ENCODE measurements around the gene SLCO2B1. TPM values are rescaled to one million over a fixed set of nuclear protein-coding genes. Genes with fewer than 3 reads are reported as not detected.

The SLCO2B1 gene
- total RNA-seq, 1 experiment from 2014 or later = 1.0 TPM

DNA sequence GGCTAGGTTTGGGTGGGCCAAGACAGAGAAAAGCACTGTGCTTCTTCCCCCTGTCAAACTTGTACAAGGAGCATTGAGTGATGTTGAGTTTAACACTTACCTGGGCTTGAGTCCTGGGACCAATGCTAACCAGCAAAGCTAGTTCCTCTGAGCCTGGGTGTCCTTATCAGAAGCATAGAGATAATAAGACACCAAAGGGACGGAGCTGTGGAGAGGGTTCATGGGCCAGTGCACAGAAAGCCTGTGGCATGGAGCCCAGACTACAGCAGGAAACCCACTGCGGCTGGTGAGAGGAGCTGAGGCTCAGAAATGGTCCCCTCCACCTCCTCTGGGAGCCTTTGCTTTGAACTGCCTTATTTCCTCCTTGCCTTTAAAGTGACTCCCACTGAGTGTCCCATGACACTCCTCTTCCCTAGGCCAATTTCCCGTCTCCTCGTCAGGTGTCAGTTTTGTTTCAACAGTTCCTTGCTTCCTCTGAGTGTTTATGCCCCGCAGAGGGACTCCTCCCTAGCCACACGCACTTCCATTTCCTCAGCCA lies 9.4 kb downstream of the SLCO2B1 start:
- no peak overlapping the region for H3K27ac ChIP-seq (ENCODE audit: low read depth, low read length, poor library complexity, severe bottlenecking)
- ChIA-PET POLR2A (ENCODE audit: low non-redundant PET) (no interaction called here), CTCF (no interaction called here)
- peak; percentile 53 for DNase-seq (ENCODE audit: low spot score)
- H3K36me3 ChIP-seq (ENCODE audit: insufficient read depth, low read length, poor library complexity, severe bottlenecking) = no peaks in the 10 kb centered on the region
- no peaks in the 10 kb centered on the region for H3K9me3 ChIP-seq (ENCODE audit: low read depth, low read length, poor library complexity, severe bottlenecking)
- no peak overlapping the region for H3K4me3 ChIP-seq (ENCODE audit: low read depth, low read length, poor library complexity, severe bottlenecking)
- BruUV-seq (replicated peaks) = no TSS peak
- TF ChIP-seq, protein P1, sequence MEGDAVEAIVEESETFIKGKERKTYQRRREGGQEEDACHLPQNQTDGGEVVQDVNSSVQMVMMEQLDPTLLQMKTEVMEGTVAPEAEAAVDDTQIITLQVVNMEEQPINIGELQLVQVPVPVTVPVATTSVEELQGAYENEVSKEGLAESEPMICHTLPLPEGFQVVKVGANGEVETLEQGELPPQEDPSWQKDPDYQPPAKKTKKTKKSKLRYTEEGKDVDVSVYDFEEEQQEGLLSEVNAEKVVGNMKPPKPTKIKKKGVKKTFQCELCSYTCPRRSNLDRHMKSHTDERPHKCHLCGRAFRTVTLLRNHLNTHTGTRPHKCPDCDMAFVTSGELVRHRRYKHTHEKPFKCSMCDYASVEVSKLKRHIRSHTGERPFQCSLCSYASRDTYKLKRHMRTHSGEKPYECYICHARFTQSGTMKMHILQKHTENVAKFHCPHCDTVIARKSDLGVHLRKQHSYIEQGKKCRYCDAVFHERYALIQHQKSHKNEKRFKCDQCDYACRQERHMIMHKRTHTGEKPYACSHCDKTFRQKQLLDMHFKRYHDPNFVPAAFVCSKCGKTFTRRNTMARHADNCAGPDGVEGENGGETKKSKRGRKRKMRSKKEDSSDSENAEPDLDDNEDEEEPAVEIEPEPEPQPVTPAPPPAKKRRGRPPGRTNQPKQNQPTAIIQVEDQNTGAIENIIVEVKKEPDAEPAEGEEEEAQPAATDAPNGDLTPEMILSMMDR (conservative IDR thresholded peaks at IDR 0.05; ENCODE audit: low read depth, low read length) = no peak
- TF ChIP-seq EZH2 (IDR thresholded peaks at IDR 0.05; ENCODE audit: borderline replicate concordance, low read depth, low read length, poor library complexity, severe bottlenecking) = no peak
- intact Hi-C loops (cut with micrococcal nuclease; ENCODE audit: unreplicated experiment) = no loop called here
- no peaks in the 10 kb centered on the region for H3K4me1 ChIP-seq (ENCODE audit: insufficient read depth, low read length, poor library complexity, severe bottlenecking)
- no peaks in the 10 kb centered on the region for H3K27me3 ChIP-seq (replicated peaks; ENCODE audit: insufficient read depth, low read depth, low read length, poor library complexity)

DNA sequence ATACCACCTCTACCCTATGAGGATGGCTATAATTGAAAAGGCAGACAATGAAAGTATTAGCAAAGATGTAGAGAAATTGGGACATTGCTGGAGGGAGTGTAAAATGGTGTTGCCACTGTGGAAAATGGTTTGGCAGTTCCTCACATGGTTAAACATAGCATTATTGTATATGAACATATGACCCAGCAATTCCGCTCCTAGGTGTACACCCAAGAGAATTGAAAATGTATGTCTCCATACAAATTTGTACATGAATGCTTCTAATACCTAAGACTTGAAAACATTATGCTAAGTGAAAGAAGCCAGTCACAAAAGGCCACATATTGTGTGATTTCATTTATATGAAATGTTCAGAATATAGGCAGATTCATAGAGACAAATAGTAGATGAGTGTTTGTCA lies 10.0 kb downstream of the SLCO2B1 start:
- POLR2A ChIA-PET (ENCODE audit: low non-redundant PET) = no interaction called here

DNA sequence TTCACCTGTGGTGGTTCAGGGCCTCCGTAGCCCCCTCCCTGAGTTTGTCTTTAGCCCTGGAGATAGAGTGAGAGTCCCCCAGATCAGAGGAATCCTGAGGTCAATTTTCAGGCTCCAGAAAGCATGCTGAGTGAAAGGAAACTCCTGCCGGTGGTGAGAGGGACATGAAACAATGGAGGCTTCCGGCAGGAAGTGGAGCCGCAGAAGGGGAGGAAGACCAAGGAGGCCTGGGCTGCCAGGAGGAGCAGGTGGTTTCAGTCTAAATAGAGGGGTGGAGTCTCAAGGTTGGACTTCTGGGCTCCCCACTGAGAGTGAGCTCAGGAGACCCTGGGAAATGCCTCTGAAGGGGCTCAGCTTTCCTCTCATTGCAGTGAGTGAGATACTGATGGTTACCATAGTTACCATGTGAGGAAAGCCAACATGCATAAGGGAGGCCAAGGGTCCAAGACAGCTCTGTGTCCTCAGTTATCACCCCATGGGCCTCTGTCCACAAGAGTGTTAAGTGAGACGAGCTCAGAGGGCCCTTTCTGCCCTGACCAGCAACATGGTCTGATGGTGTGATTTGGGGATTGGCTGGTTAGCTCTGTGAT lies 10.7 kb downstream of the SLCO2B1 start:
- H3K36me3 ChIP-seq (ENCODE audit: insufficient read depth, low read length, poor library complexity, severe bottlenecking) = no peaks in the 10 kb centered on the region
- TF ChIP-seq, protein P1 (conservative IDR thresholded peaks at IDR 0.05; ENCODE audit: low read depth, low read length) = no peak
- TF ChIP-seq EZH2 (IDR thresholded peaks at IDR 0.05; ENCODE audit: borderline replicate concordance, low read depth, low read length, poor library complexity, severe bottlenecking) = no peak
- no TSS peak for BruUV-seq (replicated peaks)
- intact Hi-C loops (cut with micrococcal nuclease; ENCODE audit: unreplicated experiment) = no loop called here
- H3K4me3 ChIP-seq (ENCODE audit: low read depth, low read length, poor library complexity, severe bottlenecking) = no peak overlapping the region
- H3K27me3 ChIP-seq (replicated peaks; ENCODE audit: insufficient read depth, low read depth, low read length, poor library complexity) = no peaks in the 10 kb centered on the region
- no peak overlapping the region for H3K27ac ChIP-seq (ENCODE audit: low read depth, low read length, poor library complexity, severe bottlenecking)
- ChIA-PET CTCF (interaction anchor here (0.5 to 0.9 kb wide), 3 partner anchors 17 to 87 kb away, joined by 3 read pairs; no protein-coding TSS in a partner anchor), POLR2A (ENCODE audit: low non-redundant PET) (interaction anchor here (0.6 kb wide), 1 partner anchor 253 kb away, joined by 3 read pairs; no protein-coding TSS in a partner anchor)
- DNase-seq (ENCODE audit: low spot score) = peak; percentile 84
- no peaks in the 10 kb centered on the region for H3K9me3 ChIP-seq (ENCODE audit: low read depth, low read length, poor library complexity, severe bottlenecking)
- no peaks in the 10 kb centered on the region for H3K4me1 ChIP-seq (ENCODE audit: insufficient read depth, low read length, poor library complexity, severe bottlenecking)

More for the DNA sequence above, 10.0 kb downstream of the SLCO2B1 start:
- DNase-seq (ENCODE audit: low spot score) = no peak
- CTCF ChIA-PET = no interaction called here
- H3K9me3 ChIP-seq (ENCODE audit: low read depth, low read length, poor library complexity, severe bottlenecking) = no peaks in the 10 kb centered on the region
- no peaks in the 10 kb centered on the region for H3K36me3 ChIP-seq (ENCODE audit: insufficient read depth, low read length, poor library complexity, severe bottlenecking)
- no peaks in the 10 kb centered on the region for H3K27me3 ChIP-seq (replicated peaks; ENCODE audit: insufficient read depth, low read depth, low read length, poor library complexity)
- H3K4me1 ChIP-seq (ENCODE audit: insufficient read depth, low read length, poor library complexity, severe bottlenecking) = no peaks in the 10 kb centered on the region
- TF ChIP-seq, protein P1 (conservative IDR thresholded peaks at IDR 0.05; ENCODE audit: low read depth, low read length) = no peak
- TF ChIP-seq EZH2 (IDR thresholded peaks at IDR 0.05; ENCODE audit: borderline replicate concordance, low read depth, low read length, poor library complexity, severe bottlenecking) = no peak
- intact Hi-C loops (cut with micrococcal nuclease; ENCODE audit: unreplicated experiment) = no loop called here
- no TSS peak for BruUV-seq (replicated peaks)
- H3K4me3 ChIP-seq (ENCODE audit: low read depth, low read length, poor library complexity, severe bottlenecking) = no peak overlapping the region
- no peak overlapping the region for H3K27ac ChIP-seq (ENCODE audit: low read depth, low read length, poor library complexity, severe bottlenecking)

Measured in A673 (cell line).